Small intestine (tissue), 7 donors: Measurements from ENCODE around the gene TSPAN3. TPM values are rescaled to one million over a fixed set of nuclear protein-coding genes. Genes with fewer than 3 reads are reported as not detected.

ENCODE experiments used
- DNase-seq, 2 donors: peaks; one replicate each; pipeline versions ENCODE4 v3.0.0 to v3.0.0-alpha.2; 2013
- FAIRE-seq: peaks from 2 replicates; lab custom pipeline; 2012; peaks lifted over from hg19 to GRCh38; lab: Jason Lieb, UNC
- H3K27ac ChIP-seq, 3 donors: one replicate each; pipeline ENCODE4 v1.5.1; 2013; ENCODE audit warnings: low read length in 2 of 3, mild to moderate bottlenecking in 2 of 3, control low read depth in 1 of 3, inconsistent platforms in 1 of 3, low read depth in 1 of 3, moderate library complexity in 1 of 3
- H3K27me3 ChIP-seq, 3 donors: one replicate each; pipeline ENCODE4 v1.6.1; 2013; ENCODE audit warnings: low read length in 3 of 3, inconsistent platforms in 1 of 3; ENCODE audit not compliant: control insufficient read depth in 3 of 3, insufficient read depth in 3 of 3
- H3K36me3 ChIP-seq, 3 donors: one replicate each; pipeline ENCODE4 v1.6.1; 2013; ENCODE audit warnings: low read length in 3 of 3, inconsistent platforms in 1 of 3, low read depth in 1 of 3, mild to moderate bottlenecking in 1 of 3, moderate library complexity in 1 of 3; ENCODE audit not compliant: control insufficient read depth in 3 of 3, insufficient read depth in 2 of 3
- H3K4me1 ChIP-seq, 3 donors: one replicate each; pipeline ENCODE4 v1.6.1; 2013; ENCODE audit warnings: low read length in 2 of 3, inconsistent platforms in 1 of 3, low read depth in 1 of 3, mild to moderate bottlenecking in 1 of 3, moderate library complexity in 1 of 3; ENCODE audit not compliant: control insufficient read depth in 3 of 3, insufficient read depth in 2 of 3
- H3K4me3 ChIP-seq, 3 donors: one replicate each; pipeline ENCODE4 v1.5.1; 2013; ENCODE audit warnings: low read length in 3 of 3, control low read depth in 1 of 3, inconsistent platforms in 1 of 3, low read depth in 1 of 3, mild to moderate bottlenecking in 1 of 3, moderate library complexity in 1 of 3
- H3K9me3 ChIP-seq, 2 donors: one replicate each; pipeline ENCODE4 v1.6.1; 2013; ENCODE audit warnings: low read depth in 1 of 2, low read length in 1 of 2; ENCODE audit not compliant: control insufficient read depth in 2 of 2, insufficient read depth in 1 of 2
- WGBS, 3 donors: extraction: QIAGEN DNeasy Blood & Tissue Kit; methylation state at CpG; one replicate each; pipeline ENCODE4 v1.1.7; 2013; 5-methylcytosine and 5-hydroxymethylcytosine counted together
- polyA plus RNA-seq, 4 donors: library from polyadenylated mRNA; stranded (reverse) in 3 of 4; unstranded in 1 of 4; fragments of 200-250 nt in 3 of 4; fragments of 120-200 nt in 1 of 4; gene quantifications; one replicate each; pipeline versions ENCODE4 v1.2.1 to v1.2.3, GENCODE V29; 2013
- donor health status: healthy with polysubstance abuse.
- donor health status: control.
- donor health status: control.
- donor health status: Bipolar disorder and iron deficiency.
- donor health status: healthy.

TSPAN3 gene
- polyA plus RNA-seq, 4 donors, result 263 to 628 (median 343) TPM

DNA sequence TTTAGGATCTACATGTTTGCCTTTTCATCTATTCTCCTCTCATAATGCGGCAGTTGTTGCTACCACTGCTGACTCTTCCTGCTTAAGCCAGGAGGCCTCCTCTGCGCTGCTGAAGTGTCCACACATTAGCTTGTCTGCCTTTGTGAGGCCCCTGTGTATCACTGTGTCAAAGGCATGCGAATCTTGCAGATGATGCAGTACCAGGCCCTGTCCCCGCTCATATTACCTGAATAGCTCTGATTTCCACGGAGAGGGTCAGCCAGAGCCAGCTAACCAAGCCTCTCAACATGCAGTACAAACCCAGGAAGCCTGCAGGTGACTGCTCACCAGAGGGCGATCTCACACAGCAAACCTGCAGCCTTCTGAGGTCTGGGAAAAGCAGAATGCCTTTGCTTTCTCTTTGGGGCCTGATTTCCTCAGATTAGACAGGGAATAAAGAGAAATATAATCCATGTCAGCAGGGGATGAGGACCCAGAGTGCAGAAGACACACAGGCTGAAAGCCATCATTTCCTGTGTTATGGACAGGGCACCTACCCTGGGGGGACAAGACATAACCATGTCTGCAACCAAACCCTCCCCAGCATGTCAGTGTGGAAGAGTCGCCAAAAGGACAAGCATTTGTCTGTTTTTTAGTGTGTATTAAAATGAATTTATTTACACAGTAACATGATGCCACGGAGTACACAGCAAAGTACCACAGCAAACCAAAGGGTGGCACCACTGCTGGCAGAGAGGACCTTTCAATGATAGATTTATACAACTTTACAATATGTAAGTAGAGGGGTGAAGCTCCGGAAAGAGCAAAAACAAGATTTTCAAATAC, 36.8 kb upstream of the TSPAN3 start:
- WGBS, 3 donors, result 54 to 61% (median 57%) methylated on average over 9 of the region's 9 CpGs
- H3K4me3 ChIP-seq, result no peak overlapping the region
- FAIRE-seq (no peak), DNase-seq (peak; percentile 63 to 72)
- peaks cover 0 to 3% (median 0%) of the 10 kb centered on the region in 3 donors for H3K4me1 ChIP-seq
- H3K36me3 ChIP-seq, result peaks cover 0 to 7% (median 0%) of the 10 kb centered on the region in 3 donors
- no peak overlapping the region for H3K27ac ChIP-seq
- H3K9me3 ChIP-seq, result no peaks in the 10 kb centered on the region
- no peaks in the 10 kb centered on the region for H3K27me3 ChIP-seq

DNA sequence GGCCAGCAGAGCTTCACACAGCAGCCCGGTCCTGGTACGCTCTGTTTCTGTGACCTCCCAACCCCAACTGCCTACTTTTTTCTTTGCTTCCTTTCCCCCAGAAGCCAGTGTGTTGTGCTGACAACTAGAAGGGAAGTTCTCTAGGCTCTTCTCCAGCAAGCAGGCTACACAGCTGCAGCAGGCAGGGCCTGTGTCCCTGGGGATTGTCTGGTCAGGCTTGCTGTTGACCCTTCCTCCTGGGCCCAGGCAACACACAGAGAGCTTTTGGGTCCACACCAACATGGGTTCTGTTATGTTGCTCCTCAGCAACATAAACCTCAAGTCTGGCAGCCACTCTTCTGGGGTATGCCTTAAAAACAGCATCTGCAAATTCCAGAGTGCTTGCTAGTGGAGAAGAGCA, 36.2 kb upstream of the TSPAN3 start:
- H3K4me1 ChIP-seq, result peaks cover 0 to 3% (median 0%) of the 10 kb centered on the region in 3 donors
- H3K27ac ChIP-seq, result no peak overlapping the region
- no peak overlapping the region for H3K4me3 ChIP-seq
- DNase-seq, result no peak
- no peak for FAIRE-seq
- WGBS, 3 donors, result 65 to 100% (median 85%) methylated on average over 2 of the region's 2 CpGs
- no peaks in the 10 kb centered on the region for H3K9me3 ChIP-seq
- H3K27me3 ChIP-seq, result no peaks in the 10 kb centered on the region
- H3K36me3 ChIP-seq, result peaks cover 0 to 7% (median 0%) of the 10 kb centered on the region in 3 donors

DNA sequence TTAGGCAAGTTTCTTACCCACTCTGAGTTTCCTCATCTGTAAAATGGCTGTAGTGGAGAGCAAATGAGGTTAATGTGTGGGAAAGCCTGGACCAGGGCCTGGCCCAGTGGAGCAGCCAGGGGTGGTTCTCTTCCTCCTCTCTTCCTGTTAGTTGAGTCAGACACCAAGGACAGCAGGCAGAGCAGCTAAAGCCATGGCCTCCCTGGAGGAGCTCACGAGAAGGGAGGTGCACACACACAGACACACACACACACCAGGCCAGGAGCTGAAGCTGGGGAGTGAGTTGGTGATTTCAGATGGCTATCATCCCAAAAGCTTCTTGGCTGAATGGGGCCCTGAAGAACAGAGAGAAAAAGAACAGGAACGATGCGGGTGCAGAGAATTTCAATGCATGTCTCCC, 33.2 kb upstream of the TSPAN3 start:
- Histone ChIP-seq H3K27ac (no peak overlapping the region), H3K36me3 (peaks cover 0 to 4% (median 0%) of the 10 kb centered on the region in 3 donors), H3K4me1 (peaks cover 0 to 3% (median 0%) of the 10 kb centered on the region in 3 donors), H3K4me3 (no peak overlapping the region), H3K9me3 (no peaks in the 10 kb centered on the region), H3K27me3 (no peaks in the 10 kb centered on the region)
- DNase-seq (no peak), FAIRE-seq (no peak)
- 86 to 93% (median 93%) methylated on average over 3 of the region's 3 CpGs for WGBS, 3 donors

DNA sequence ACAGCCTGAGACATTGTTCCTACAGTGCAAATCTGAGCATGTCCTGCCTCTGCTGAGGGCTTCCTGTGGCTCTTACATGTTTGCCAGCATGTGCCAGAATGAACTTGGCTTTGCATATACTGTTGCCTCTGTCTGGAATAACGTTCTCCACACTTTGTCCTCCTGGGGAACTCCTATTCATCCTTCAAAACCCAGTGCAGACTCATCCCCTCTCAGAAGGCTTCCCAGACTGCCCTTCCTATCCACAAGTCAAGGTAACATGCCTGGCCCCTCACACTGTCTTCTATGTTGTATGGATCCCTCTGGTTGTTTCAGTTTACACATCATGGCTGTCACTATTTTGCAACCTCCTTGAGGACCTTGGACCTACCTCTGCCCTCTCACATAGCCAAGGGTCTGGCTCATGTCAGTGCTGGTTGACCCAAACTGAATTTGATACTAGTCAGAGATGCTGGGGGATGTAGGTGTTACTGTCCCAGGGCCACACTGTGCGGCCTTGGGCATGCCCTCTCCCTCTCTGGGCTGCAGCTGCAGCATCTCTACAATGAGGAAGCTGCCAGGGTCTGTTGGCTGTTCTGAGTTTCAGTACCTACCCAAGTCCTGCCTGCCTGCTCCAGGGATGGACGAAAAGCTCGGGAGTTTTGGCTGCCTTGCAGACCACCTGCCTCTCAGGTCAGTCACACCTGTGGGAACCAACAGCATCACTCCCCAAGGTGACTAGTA, 29.0 kb upstream of the TSPAN3 start:
- peaks cover 0 to 2% (median 0%) of the 10 kb centered on the region in 3 donors for H3K36me3 ChIP-seq
- H3K4me1 ChIP-seq, result no peaks in the 10 kb centered on the region
- no peak overlapping the region for H3K4me3 ChIP-seq
- no peak for FAIRE-seq
- 82 to 95% (median 88%) methylated on average over 4 of the region's 4 CpGs for WGBS, 3 donors
- H3K9me3 ChIP-seq, result no peaks in the 10 kb centered on the region
- no peaks in the 10 kb centered on the region for H3K27me3 ChIP-seq
- no peak for DNase-seq
- H3K27ac ChIP-seq, result no peak overlapping the region

DNA sequence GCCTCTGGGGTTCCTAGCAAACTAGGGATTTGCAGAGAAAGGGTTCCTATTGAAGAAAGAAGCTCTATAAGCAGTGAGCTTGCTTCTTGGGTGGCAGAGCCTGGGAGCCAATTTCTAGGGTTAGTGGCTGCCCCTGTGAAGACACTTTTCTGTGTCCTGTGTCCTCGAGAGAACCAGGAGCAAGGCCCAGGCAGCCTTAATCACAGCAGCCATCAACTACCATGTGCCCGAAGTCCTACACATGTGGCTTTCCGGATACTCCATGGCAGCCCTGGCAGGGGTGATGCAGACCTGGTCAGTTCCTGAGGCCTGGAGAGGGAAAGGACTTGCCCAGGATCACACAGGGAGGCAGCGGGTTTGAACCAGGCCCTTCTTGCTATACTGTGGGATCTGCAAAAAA, 27.7 kb upstream of the TSPAN3 start:
- no peaks in the 10 kb centered on the region for H3K27me3 ChIP-seq
- H3K4me1 ChIP-seq, result no peaks in the 10 kb centered on the region
- H3K9me3 ChIP-seq, result no peaks in the 10 kb centered on the region
- no peak overlapping the region for H3K27ac ChIP-seq
- H3K36me3 ChIP-seq, result peaks cover 0 to 2% (median 0%) of the 10 kb centered on the region in 3 donors
- WGBS, 3 donors, result 94 to 97% (median 95%) methylated on average over 4 of the region's 4 CpGs
- FAIRE-seq, result no peak
- H3K4me3 ChIP-seq, result no peak overlapping the region
- DNase-seq, result no peak

DNA sequence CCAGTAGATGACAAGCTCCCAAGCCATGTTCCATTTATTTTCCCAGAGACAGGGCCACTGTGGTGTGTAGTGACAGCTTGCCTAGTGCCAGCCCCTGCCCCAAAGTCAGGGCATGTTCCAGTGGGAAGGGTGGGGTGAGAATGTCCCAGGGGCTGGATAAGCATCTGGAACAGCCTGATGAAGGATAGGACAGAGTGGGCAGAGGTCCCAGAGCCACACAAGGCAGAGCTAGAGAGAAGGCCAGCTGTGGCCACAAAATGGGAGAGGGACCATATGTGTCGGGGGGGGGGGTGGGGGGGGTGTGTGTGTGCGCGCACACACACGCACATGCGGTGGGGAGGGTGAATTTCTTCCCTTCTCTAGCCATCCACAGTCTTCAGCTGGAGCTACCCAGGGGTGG, 27.0 kb upstream of the TSPAN3 start:
- 93 to 100% (median 93%) methylated on average over 1 to 5 of the region's 5 CpGs for WGBS, 3 donors

DNA sequence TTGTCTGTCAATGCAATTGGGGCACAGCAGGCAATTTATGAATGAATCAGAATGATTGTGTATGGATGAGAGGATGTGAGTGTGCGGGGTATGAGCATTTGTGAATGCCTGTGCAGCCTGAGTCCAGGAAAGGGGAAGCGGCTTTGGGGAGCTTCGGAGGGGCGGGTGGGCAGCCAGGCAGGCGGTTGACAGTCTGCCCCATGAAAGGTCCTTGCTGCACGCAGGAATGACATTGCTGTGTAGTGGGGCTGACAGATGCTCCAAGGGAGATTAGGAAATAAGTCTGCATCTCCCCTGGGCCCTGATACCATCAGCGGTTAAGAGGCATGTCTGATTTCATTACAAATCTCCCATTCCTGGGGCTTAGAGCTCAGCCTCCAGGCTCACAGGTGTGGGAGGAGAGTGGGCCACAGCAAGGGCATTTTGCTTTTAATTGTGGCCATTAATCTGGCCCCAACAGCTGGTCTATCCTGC, 26.4 kb upstream of the TSPAN3 start:
- DNase-seq (no peak), FAIRE-seq (no peak)
- no peak overlapping the region for H3K4me3 ChIP-seq
- 86 to 92% (median 89%) methylated on average over 7 of the region's 7 CpGs for WGBS, 3 donors
- H3K4me1 ChIP-seq, result no peaks in the 10 kb centered on the region
- no peaks in the 10 kb centered on the region for H3K27me3 ChIP-seq
- no peak overlapping the region for H3K27ac ChIP-seq
- no peaks in the 10 kb centered on the region for H3K9me3 ChIP-seq
- H3K36me3 ChIP-seq, result no peaks in the 10 kb centered on the region

More for the DNA sequence above, 27.0 kb upstream of the TSPAN3 start:
- H3K4me1 ChIP-seq, result no peaks in the 10 kb centered on the region
- H3K36me3 ChIP-seq, result no peaks in the 10 kb centered on the region
- H3K27ac ChIP-seq, result no peak overlapping the region
- no peaks in the 10 kb centered on the region for H3K9me3 ChIP-seq
- no peaks in the 10 kb centered on the region for H3K27me3 ChIP-seq
- DNase-seq (no peak), FAIRE-seq (no peak)
- H3K4me3 ChIP-seq, result no peak overlapping the region

DNA sequence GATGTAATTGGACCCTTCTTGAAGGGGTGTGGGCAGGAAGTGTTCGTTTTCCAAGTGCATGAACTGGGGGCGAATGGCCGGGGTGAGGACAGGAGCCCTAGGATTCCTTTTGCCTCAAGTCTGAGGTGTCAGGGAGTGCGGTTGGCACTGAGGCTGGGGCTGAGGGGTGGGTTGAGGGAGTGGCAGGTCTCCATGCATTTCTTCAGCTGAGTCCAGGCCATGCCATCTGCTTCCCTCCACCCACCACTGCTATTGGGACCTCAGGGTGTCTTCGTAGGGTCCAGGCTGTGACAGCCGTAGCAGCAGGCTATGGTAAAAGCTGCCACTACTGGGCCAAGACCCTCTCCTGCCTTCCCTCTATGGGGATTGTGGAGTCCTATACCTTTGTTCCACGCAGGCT, 25.6 kb upstream of the TSPAN3 start:
- Histone ChIP-seq H3K9me3 (no peaks in the 10 kb centered on the region), H3K27ac (no peak overlapping the region), H3K36me3 (no peaks in the 10 kb centered on the region), H3K4me3 (no peak overlapping the region), H3K4me1 (no peaks in the 10 kb centered on the region), H3K27me3 (no peaks in the 10 kb centered on the region)
- no peak for DNase-seq
- WGBS, 3 donors, result 91 to 96% (median 94%) methylated on average over 7 of the region's 7 CpGs
- no peak for FAIRE-seq
